ENCODE data around the gene FAXC. TPM values are rescaled to one million over a fixed set of nuclear protein-coding genes. Genes with fewer than 3 reads are reported as not detected.

The FAXC gene
- polyA plus RNA-seq, 1 of the 3 experiments (the other 2 are of a cell fraction), result 9.0 TPM

DNA sequence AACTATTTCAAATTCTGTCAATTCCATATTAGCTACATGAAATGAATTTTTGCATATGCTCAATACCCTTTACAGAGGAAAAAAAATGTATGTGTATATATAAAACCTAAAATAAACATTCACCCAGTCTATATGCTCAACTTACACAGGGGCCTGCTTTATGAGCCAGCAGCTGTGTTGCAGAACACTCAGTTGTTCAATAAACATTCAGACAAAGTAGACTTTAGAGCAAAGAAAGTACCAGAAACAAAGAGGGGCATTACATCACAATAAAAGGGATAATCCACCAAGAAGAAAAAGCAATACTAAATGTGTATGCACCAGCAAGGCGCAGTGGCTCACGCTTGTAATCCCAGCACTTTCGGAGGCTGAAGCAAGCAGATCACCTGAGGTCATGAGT, 35.0 kb upstream of the FAXC start:
- H3K4me3 ChIP-seq (ENCODE audit: low read depth in 2 of 2, low read length in 1 of 2), result no peak overlapping the region

More for the DNA sequence above, 35.0 kb upstream of the FAXC start:
- H3F3A ChIP-seq (replicated peaks; ENCODE audit: insufficient read depth), result peaks cover 3% of the 10 kb centered on the region
- no peak overlapping the region for H3K9ac ChIP-seq
- no peak overlapping the region for H2AFZ ChIP-seq (ENCODE audit: low read depth)
- no peaks in the 10 kb centered on the region for H3K36me3 ChIP-seq (replicated peaks in 1 of 2; ENCODE audit: control insufficient read depth in 1 of 2, insufficient read depth in 2 of 2, low read length in 1 of 2)
- H3K79me2 ChIP-seq (ENCODE audit: insufficient read depth), result no peaks in the 10 kb centered on the region
- 95% methylated on average over 3 of the region's 3 CpGs for WGBS (ENCODE audit: low lambda C conversion rate)
- TF ChIP-seq, protein P1, sequence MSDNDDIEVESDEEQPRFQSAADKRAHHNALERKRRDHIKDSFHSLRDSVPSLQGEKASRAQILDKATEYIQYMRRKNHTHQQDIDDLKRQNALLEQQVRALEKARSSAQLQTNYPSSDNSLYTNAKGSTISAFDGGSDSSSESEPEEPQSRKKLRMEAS (IDR thresholded peaks at IDR 0.05; ENCODE audit: low read depth), result no peak
- TF ChIP-seq SMC3 (IDR thresholded peaks at IDR 0.05; ENCODE audit: low read depth, low read length) (no peak), GATA2 (CRISPR knock-in tag; IDR thresholded peaks at IDR 0.05) (no peak), EZH2phosphoT487 (IDR thresholded peaks at IDR 0.05; ENCODE audit: borderline replicate concordance, low read depth) (no peak), SIN3A (IDR thresholded peaks at IDR 0.05; ENCODE audit: borderline replicate concordance, low read depth, low read length) (no peak), CHD2 (IDR thresholded peaks at IDR 0.05; ENCODE audit: low read length, partially characterized antibody) (no peak), NFIC (IDR thresholded peaks at IDR 0.05; ENCODE audit: borderline replicate concordance) (no peak)
- TF ChIP-seq, protein P2, sequence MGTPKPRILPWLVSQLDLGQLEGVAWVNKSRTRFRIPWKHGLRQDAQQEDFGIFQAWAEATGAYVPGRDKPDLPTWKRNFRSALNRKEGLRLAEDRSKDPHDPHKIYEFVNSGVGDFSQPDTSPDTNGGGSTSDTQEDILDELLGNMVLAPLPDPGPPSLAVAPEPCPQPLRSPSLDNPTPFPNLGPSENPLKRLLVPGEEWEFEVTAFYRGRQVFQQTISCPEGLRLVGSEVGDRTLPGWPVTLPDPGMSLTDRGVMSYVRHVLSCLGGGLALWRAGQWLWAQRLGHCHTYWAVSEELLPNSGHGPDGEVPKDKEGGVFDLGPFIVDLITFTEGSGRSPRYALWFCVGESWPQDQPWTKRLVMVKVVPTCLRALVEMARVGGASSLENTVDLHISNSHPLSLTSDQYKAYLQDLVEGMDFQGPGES (IDR thresholded peaks at IDR 0.05; ENCODE audit: low read depth, low read length), result no peak
- TF ChIP-seq, protein P3, sequence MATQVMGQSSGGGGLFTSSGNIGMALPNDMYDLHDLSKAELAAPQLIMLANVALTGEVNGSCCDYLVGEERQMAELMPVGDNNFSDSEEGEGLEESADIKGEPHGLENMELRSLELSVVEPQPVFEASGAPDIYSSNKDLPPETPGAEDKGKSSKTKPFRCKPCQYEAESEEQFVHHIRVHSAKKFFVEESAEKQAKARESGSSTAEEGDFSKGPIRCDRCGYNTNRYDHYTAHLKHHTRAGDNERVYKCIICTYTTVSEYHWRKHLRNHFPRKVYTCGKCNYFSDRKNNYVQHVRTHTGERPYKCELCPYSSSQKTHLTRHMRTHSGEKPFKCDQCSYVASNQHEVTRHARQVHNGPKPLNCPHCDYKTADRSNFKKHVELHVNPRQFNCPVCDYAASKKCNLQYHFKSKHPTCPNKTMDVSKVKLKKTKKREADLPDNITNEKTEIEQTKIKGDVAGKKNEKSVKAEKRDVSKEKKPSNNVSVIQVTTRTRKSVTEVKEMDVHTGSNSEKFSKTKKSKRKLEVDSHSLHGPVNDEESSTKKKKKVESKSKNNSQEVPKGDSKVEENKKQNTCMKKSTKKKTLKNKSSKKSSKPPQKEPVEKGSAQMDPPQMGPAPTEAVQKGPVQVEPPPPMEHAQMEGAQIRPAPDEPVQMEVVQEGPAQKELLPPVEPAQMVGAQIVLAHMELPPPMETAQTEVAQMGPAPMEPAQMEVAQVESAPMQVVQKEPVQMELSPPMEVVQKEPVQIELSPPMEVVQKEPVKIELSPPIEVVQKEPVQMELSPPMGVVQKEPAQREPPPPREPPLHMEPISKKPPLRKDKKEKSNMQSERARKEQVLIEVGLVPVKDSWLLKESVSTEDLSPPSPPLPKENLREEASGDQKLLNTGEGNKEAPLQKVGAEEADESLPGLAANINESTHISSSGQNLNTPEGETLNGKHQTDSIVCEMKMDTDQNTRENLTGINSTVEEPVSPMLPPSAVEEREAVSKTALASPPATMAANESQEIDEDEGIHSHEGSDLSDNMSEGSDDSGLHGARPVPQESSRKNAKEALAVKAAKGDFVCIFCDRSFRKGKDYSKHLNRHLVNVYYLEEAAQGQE (IDR thresholded peaks at IDR 0.05; ENCODE audit: low read depth, low read length), result no peak
- TF ChIP-seq, protein P4, sequence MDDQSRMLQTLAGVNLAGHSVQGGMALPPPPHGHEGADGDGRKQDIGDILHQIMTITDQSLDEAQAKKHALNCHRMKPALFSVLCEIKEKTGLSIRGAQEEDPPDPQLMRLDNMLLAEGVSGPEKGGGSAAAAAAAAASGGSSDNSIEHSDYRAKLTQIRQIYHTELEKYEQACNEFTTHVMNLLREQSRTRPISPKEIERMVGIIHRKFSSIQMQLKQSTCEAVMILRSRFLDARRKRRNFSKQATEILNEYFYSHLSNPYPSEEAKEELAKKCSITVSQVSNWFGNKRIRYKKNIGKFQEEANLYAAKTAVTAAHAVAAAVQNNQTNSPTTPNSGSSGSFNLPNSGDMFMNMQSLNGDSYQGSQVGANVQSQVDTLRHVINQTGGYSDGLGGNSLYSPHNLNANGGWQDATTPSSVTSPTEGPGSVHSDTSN (IDR thresholded peaks at IDR 0.05), result no peak
- no peaks in the 10 kb centered on the region for H3K4me1 ChIP-seq (ENCODE audit: control insufficient read depth in 1 of 2, insufficient read depth in 2 of 2, low read depth in 1 of 2, low read length in 1 of 2)
- no peak overlapping the region for H3K27ac ChIP-seq (ENCODE audit: low read depth in 2 of 2, low read length in 1 of 2)
- H3K9me3 ChIP-seq, result no peaks in the 10 kb centered on the region
- no peaks in the 10 kb centered on the region for H3K9me2 ChIP-seq
- ChIA-PET CTCF (interaction anchor here (1.9 kb wide), 1 partner anchor 9 kb away, joined by 5 read pairs; the partner anchor contains the start of gene COQ3), POLR2A (no interaction called here)
- no peak overlapping the region for H3K4me2 ChIP-seq
- no peaks in the 10 kb centered on the region for H4K20me1 ChIP-seq (ENCODE audit: insufficient read depth)
- no peaks in the 10 kb centered on the region for H3K27me3 ChIP-seq (ENCODE audit: insufficient read depth)
- DNase-seq, result no peak

Data from SK-N-SH (cell line).